ENCODE data around the gene BOLA3. TPM values are rescaled to one million over a fixed set of nuclear protein-coding genes. Genes with fewer than 3 reads are reported as not detected.
A peak's percentile ranks its signal among the peaks of the same experiment; 100 is the strongest.
"Not testable (repeated sequence)": the region's sequence is repeated elsewhere in the genome, so short reads cannot be mapped to it uniquely, and the experiment has no call there.

The BOLA3 gene
- total RNA-seq, 1 experiment from 2014 or later = 69.7 TPM

DNA sequence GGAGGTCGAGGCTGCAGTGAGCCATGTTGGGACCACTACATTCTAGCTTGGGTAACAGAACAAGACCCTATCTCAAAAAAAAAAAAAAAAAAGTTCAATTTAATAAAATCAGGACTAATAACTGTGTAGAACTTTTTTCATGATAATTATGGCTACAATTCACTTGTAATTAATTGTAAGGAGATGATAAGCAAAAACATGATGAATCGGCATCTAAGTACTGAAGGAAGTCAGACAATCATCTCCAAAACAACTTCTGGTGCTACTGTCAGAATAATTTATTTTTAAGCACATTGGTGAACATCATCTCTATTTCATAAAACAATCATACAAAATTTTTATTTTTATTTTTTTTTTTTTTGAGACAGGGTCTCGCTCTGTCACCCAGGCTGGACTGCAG is 41.0 kb upstream of the BOLA3 start:
- BruUV-seq (replicated peaks) = no TSS peak
- intact Hi-C loops (cut with micrococcal nuclease; ENCODE audit: unreplicated experiment) = no loop called here

DNA sequence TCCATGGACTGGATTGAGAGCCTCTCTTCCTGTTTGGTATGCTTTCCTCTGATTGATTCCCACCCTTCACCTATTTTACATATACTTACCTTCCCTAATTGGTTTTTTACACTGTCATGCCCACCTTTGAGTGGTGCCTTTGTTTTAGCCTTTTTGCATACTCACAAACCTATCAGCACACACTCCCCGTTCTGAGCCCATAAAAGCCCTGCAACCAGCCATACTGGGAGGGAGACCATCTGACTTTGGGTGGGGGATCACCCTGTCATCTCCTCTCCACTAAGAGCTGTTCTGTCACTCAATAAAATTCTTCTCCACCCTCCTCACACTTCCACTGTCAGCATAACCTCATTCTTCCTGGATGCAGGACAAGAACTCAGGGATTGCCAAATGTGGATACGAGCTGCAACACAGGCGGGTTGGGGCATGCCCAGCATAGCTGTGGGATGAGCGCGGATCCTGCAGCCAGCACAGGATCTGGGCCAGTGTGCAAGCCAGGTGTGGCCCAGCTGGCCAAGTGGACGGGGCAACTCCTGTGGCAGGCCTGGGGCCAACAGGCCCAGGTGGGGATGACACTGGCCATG is 40.4 kb upstream of the BOLA3 start:
- Histone ChIP-seq H3K9me3 (ENCODE audit: control insufficient read depth, insufficient read depth, low read depth, low read length) (no peaks in the 10 kb centered on the region), H3K4me1 (ENCODE audit: control insufficient read depth, insufficient read depth, low read length) (no peaks in the 10 kb centered on the region), H3K36me3 (ENCODE audit: control insufficient read depth, insufficient read depth, low read length) (no peaks in the 10 kb centered on the region), H3K4me3 (ENCODE audit: low read depth in 2 of 2, low read length in 2 of 2) (no peak overlapping the region), H3K27ac (ENCODE audit: low read length) (no peak overlapping the region), H3K27me3 (ENCODE audit: control insufficient read depth, insufficient read depth, low read length) (no peaks in the 10 kb centered on the region)
- no peak for TF ChIP-seq TCF7L2 (IDR thresholded peaks at IDR 0.05; ENCODE audit: low read depth, low read length)
- TF ChIP-seq, protein P1, sequence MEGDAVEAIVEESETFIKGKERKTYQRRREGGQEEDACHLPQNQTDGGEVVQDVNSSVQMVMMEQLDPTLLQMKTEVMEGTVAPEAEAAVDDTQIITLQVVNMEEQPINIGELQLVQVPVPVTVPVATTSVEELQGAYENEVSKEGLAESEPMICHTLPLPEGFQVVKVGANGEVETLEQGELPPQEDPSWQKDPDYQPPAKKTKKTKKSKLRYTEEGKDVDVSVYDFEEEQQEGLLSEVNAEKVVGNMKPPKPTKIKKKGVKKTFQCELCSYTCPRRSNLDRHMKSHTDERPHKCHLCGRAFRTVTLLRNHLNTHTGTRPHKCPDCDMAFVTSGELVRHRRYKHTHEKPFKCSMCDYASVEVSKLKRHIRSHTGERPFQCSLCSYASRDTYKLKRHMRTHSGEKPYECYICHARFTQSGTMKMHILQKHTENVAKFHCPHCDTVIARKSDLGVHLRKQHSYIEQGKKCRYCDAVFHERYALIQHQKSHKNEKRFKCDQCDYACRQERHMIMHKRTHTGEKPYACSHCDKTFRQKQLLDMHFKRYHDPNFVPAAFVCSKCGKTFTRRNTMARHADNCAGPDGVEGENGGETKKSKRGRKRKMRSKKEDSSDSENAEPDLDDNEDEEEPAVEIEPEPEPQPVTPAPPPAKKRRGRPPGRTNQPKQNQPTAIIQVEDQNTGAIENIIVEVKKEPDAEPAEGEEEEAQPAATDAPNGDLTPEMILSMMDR (IDR thresholded peaks at IDR 0.05) = no peak
- in situ Hi-C loops (cut with HindIII; ENCODE audit: low pct_unique_long_range_greater_than_20kb, low sequenced_read_pairs) = no loop called here
- intact Hi-C loops (cut with micrococcal nuclease; ENCODE audit: unreplicated experiment) = no loop called here
- CTCF ChIA-PET = no interaction called here
- DNase-seq (ENCODE audit: low read depth, low spot score) (no peak), ATAC-seq (peak; percentile 53; the same call in 1 of the 2 replicates)
- BruUV-seq (replicated peaks) = no TSS peak
- POLR2A ChIA-PET = no interaction called here

More for the DNA sequence above, 41.0 kb upstream of the BOLA3 start:
- Histone ChIP-seq H3K4me3 (ENCODE audit: low read depth in 2 of 2, low read length in 2 of 2) (no peak overlapping the region), H3K9me3 (ENCODE audit: control insufficient read depth, insufficient read depth, low read depth, low read length) (no peaks in the 10 kb centered on the region), H3K4me1 (ENCODE audit: control insufficient read depth, insufficient read depth, low read length) (no peaks in the 10 kb centered on the region), H3K36me3 (ENCODE audit: control insufficient read depth, insufficient read depth, low read length) (no peaks in the 10 kb centered on the region), H3K27ac (ENCODE audit: low read length) (no peak overlapping the region), H3K27me3 (ENCODE audit: control insufficient read depth, insufficient read depth, low read length) (no peaks in the 10 kb centered on the region)
- POLR2A ChIA-PET = no interaction called here
- no peak for ATAC-seq
- TF ChIP-seq POLR2AphosphoS5 (IDR thresholded peaks at IDR 0.05; ENCODE audit: low read depth, low read length) = no peak
- TF ChIP-seq, protein P2, sequence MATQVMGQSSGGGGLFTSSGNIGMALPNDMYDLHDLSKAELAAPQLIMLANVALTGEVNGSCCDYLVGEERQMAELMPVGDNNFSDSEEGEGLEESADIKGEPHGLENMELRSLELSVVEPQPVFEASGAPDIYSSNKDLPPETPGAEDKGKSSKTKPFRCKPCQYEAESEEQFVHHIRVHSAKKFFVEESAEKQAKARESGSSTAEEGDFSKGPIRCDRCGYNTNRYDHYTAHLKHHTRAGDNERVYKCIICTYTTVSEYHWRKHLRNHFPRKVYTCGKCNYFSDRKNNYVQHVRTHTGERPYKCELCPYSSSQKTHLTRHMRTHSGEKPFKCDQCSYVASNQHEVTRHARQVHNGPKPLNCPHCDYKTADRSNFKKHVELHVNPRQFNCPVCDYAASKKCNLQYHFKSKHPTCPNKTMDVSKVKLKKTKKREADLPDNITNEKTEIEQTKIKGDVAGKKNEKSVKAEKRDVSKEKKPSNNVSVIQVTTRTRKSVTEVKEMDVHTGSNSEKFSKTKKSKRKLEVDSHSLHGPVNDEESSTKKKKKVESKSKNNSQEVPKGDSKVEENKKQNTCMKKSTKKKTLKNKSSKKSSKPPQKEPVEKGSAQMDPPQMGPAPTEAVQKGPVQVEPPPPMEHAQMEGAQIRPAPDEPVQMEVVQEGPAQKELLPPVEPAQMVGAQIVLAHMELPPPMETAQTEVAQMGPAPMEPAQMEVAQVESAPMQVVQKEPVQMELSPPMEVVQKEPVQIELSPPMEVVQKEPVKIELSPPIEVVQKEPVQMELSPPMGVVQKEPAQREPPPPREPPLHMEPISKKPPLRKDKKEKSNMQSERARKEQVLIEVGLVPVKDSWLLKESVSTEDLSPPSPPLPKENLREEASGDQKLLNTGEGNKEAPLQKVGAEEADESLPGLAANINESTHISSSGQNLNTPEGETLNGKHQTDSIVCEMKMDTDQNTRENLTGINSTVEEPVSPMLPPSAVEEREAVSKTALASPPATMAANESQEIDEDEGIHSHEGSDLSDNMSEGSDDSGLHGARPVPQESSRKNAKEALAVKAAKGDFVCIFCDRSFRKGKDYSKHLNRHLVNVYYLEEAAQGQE (IDR thresholded peaks at IDR 0.05; ENCODE audit: insufficient read depth in 1 of 2, low read depth in 2 of 2, low read length in 1 of 2) = no peak
- CTCF ChIA-PET = no interaction called here
- in situ Hi-C loops (cut with HindIII; ENCODE audit: low pct_unique_long_range_greater_than_20kb, low sequenced_read_pairs) = no loop called here
- DNase-seq (ENCODE audit: low read depth, low spot score) = no peak

DNA sequence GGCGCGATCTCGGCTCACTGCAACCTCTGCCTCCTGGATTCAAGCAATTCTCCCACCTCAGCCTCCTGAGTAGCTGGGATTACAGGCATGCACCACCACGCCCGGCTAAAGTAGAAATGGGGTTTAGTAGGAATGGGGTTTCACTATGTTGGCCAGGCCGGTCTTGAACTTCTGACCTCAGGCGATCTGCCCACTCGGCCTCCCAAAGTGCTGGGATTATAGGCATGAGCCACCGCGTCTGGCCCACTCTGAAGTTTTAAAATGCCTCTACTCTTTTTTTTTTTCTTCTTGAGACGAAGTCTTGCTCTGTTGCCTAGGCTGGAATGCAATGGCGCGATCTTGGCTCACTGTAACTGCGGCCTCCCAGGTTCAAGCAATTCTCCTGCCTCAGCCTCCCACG is 39.0 kb upstream of the BOLA3 start:
- ATAC-seq; DNase-seq (ENCODE audit: low read depth, low spot score); H3K9me3 ChIP-seq (ENCODE audit: control insufficient read depth, insufficient read depth, low read depth, low read length); H3K4me3 ChIP-seq (ENCODE audit: low read depth in 2 of 2, low read length in 2 of 2); intact Hi-C loops (cut with micrococcal nuclease; ENCODE audit: unreplicated experiment); in situ Hi-C loops (cut with HindIII; ENCODE audit: low pct_unique_long_range_greater_than_20kb, low sequenced_read_pairs); H3K4me1 ChIP-seq (ENCODE audit: control insufficient read depth, insufficient read depth, low read length); POLR2A ChIA-PET; H3K36me3 ChIP-seq (ENCODE audit: control insufficient read depth, insufficient read depth, low read length); H3K27me3 ChIP-seq (ENCODE audit: control insufficient read depth, insufficient read depth, low read length); BruUV-seq (replicated peaks); H3K27ac ChIP-seq (ENCODE audit: low read length): not testable (repeated sequence)
- CTCF ChIA-PET = interaction anchor here (0.5 kb wide), 1 partner anchor 1325 kb away, joined by 3 read pairs; no protein-coding TSS in a partner anchor
